Glutamatergic neuron (in vitro differentiated cells): ENCODE results near the gene TRPM2. TPM values are rescaled to one million over a fixed set of nuclear protein-coding genes. Genes with fewer than 3 reads are reported as not detected.
"Not testable (repeated sequence)": the region's sequence is repeated elsewhere in the genome, so short reads cannot be mapped to it uniquely, and the experiment has no call there.

Experiments
- DNase-seq: peaks from one replicate; pipeline ENCODE4 v3.0.0; 2022
- H3K27ac Mint-ChIP-seq: one replicate; pipeline ENCODE4 v1.8.0; 2020; ENCODE audit warnings: mild to moderate bottlenecking, mixed read lengths, inconsistent platforms; ENCODE audit not compliant: unreplicated experiment
- H3K27me3 Mint-ChIP-seq: one replicate; pipeline ENCODE4 v1.8.0; 2020; ENCODE audit warnings: mild to moderate bottlenecking, moderate library complexity, mixed read lengths, inconsistent platforms; ENCODE audit not compliant: unreplicated experiment
- H3K36me3 Mint-ChIP-seq: one replicate; pipeline ENCODE4 v1.8.0; 2020; ENCODE audit warnings: mild to moderate bottlenecking, mixed read lengths, inconsistent platforms; ENCODE audit not compliant: unreplicated experiment
- H3K4me1 Mint-ChIP-seq: one replicate; pipeline ENCODE4 v1.8.0; 2020; ENCODE audit warnings: mild to moderate bottlenecking, low read depth, mixed read lengths, inconsistent platforms; ENCODE audit not compliant: unreplicated experiment
- H3K4me3 Mint-ChIP-seq: one replicate; pipeline ENCODE4 v1.8.0; 2020; ENCODE audit warnings: mild to moderate bottlenecking, mixed read lengths, inconsistent platforms; ENCODE audit not compliant: unreplicated experiment
- H3K9me3 Mint-ChIP-seq: one replicate; pipeline ENCODE4 v1.8.0; 2020; ENCODE audit warnings: mild to moderate bottlenecking, moderate library complexity, mixed read lengths, inconsistent platforms; ENCODE audit not compliant: unreplicated experiment
- total RNA-seq: library from RNA; stranded (reverse); fragmentation: NEBNext Ultra II Directional; extraction: Animal tissue kit (Norgen Biotek cat#: 25700); gene quantifications from one replicate; pipeline ENCODE4 v1.2.1, GENCODE V29; 2021; ENCODE audit not compliant: unreplicated experiment
- TF ChIP-seq, protein P1 (sequence below): fragments of 200-600 bp; sonication (generic); IDR thresholded peaks from one replicate; pipeline ENCODE4 v1.5.0; 2021; ENCODE audit not compliant: partially characterized antibody, unreplicated experiment

Gene TRPM2
- total RNA-seq, 1 donor from 2014 or later: not detected

- TF ChIP-seq, protein P1, sequence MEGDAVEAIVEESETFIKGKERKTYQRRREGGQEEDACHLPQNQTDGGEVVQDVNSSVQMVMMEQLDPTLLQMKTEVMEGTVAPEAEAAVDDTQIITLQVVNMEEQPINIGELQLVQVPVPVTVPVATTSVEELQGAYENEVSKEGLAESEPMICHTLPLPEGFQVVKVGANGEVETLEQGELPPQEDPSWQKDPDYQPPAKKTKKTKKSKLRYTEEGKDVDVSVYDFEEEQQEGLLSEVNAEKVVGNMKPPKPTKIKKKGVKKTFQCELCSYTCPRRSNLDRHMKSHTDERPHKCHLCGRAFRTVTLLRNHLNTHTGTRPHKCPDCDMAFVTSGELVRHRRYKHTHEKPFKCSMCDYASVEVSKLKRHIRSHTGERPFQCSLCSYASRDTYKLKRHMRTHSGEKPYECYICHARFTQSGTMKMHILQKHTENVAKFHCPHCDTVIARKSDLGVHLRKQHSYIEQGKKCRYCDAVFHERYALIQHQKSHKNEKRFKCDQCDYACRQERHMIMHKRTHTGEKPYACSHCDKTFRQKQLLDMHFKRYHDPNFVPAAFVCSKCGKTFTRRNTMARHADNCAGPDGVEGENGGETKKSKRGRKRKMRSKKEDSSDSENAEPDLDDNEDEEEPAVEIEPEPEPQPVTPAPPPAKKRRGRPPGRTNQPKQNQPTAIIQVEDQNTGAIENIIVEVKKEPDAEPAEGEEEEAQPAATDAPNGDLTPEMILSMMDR: no peak
- DNase-seq: no peak
- Mint-ChIP-seq H3K36me3 (no peaks in the 10 kb centered on the region), H3K4me3 (no peak overlapping the region), H3K27me3 (no peaks in the 10 kb centered on the region), H3K4me1 (no peaks in the 10 kb centered on the region), H3K9me3 (no peaks in the 10 kb centered on the region), H3K27ac (no peak overlapping the region)
These were observed 123.7 kb downstream of the TRPM2 start for GRCh38 chr21:44477131-44477530.

DNA sequence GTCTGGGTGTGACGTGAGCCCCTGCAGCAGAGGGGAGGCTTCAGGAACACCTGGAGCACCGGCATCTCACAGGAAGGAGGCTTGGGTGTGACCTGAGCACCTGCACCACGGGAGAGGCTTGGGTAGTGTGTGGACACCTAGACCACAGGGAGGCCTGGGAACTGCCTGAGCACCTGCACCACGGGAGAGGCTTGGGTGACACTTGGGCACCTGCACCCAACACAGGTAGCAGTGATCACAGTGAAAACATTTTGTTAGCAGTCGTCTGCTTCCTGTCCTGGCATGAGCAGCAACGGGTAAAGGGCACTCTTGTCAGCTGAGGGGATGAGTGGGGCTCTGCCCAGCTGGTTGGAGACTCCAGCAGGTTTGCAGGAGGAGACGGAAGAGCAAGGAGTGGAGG is 124.3 kb downstream of the TRPM2 start:
- TF ChIP-seq, protein P1: no peak
- DNase-seq: no peak
- Mint-ChIP-seq H3K27ac (no peak overlapping the region), H3K9me3 (no peaks in the 10 kb centered on the region), H3K27me3 (no peaks in the 10 kb centered on the region), H3K4me3 (no peak overlapping the region), H3K36me3 (no peaks in the 10 kb centered on the region), H3K4me1 (no peaks in the 10 kb centered on the region)

- TF ChIP-seq, protein P1: no peak
- no peak for DNase-seq
- Mint-ChIP-seq H3K36me3 (no peaks in the 10 kb centered on the region), H3K9me3 (no peaks in the 10 kb centered on the region), H3K27ac (no peak overlapping the region), H3K4me1 (no peaks in the 10 kb centered on the region), H3K27me3 (no peaks in the 10 kb centered on the region), H3K4me3 (no peak overlapping the region)
These were observed 124.8 kb downstream of the TRPM2 start for GRCh38 chr21:44478124-44478800.

DNA sequence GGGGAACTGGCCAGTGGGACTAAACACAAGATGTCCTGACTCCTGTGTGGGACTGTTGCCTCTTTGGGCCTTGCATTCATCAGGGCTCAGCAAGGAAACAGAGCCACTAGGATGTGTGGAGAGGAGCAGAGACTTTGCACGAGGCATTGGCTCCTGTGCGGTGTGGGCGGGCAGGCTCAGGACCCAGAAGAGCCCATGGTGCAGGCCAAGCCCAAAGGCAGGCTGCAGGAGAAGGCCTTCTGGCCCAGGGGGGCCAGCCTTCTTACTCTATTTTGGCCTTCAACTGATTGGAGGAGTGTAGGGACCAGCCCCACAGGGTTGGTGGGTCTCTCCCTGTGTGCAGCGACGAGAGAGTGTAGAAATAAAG is 125.4 kb downstream of the TRPM2 start:
- no peak for DNase-seq
- H3K27ac Mint-ChIP-seq: no peak overlapping the region

DNA sequence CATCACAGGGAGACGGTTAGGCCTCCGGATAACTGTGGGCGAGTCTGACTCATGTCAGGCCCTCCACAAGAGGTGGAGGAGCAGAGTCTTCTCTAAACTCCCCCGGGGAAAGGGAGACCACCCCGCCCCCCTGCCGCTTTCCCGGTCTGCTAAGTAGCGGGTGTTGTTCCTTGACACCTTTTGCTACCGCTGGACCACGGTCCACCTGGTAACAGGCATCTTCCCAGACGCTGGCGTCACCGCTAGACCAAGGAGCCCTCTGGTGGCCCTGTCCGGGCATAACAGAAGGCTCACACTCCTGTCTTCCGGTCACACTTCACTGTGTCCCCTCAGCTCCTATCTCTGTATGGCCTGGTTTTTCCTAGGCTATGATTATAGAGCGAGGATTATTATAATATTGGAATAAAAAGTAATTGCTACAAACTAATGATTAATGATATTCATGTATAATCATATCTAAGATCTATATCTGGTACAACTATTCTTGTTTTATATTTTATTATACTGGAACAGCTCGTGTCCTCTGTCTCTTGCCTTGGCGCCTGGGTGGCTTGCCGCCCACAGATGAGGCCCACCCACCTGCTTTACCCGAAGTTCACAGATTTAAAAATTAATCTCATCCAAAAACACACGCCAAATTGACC is 126.3 kb downstream of the TRPM2 start:
- not testable (repeated sequence) for H3K9me3 Mint-ChIP-seq, H3K4me3 Mint-ChIP-seq, H3K27me3 Mint-ChIP-seq, H3K4me1 Mint-ChIP-seq, H3K27ac Mint-ChIP-seq, H3K36me3 Mint-ChIP-seq
- DNase-seq: peak; percentile 72
- TF ChIP-seq, protein P1: peak; percentile 73

More for the DNA sequence above, 125.4 kb downstream of the TRPM2 start:
- H3K27me3 Mint-ChIP-seq: no peaks in the 10 kb centered on the region
- H3K4me3 Mint-ChIP-seq: no peak overlapping the region
- no peaks in the 10 kb centered on the region for H3K36me3 Mint-ChIP-seq
- H3K4me1 Mint-ChIP-seq: no peaks in the 10 kb centered on the region
- H3K9me3 Mint-ChIP-seq: no peaks in the 10 kb centered on the region
- TF ChIP-seq, protein P1: no peak
